Hematopoietic multipotent progenitor cell (in vitro differentiated cells): ENCODE data around the gene MFF. TPM values are rescaled to one million over a fixed set of nuclear protein-coding genes. Genes with fewer than 3 reads are reported as not detected.
"Not testable (repeated sequence)": the region's sequence is repeated elsewhere in the genome, so short reads cannot be mapped to it uniquely, and the experiment has no call there.

Experiments used
- DNase-seq, 3 donors: peaks; one replicate each; pipeline ENCODE4 v3.0.0-alpha.2; 2011 to 2015; ENCODE audit warnings: low read depth in 2 of 3, low spot score in 2 of 3
- total RNA-seq: library from RNA; depleted of rRNA; stranded (reverse); fragments of >200 nt; gene quantifications from one replicate; pipeline ENCODE4 v1.2.3, GENCODE V29; 2012

The MFF gene
- total RNA-seq, 1 donor: 34.2 TPM

DNA sequence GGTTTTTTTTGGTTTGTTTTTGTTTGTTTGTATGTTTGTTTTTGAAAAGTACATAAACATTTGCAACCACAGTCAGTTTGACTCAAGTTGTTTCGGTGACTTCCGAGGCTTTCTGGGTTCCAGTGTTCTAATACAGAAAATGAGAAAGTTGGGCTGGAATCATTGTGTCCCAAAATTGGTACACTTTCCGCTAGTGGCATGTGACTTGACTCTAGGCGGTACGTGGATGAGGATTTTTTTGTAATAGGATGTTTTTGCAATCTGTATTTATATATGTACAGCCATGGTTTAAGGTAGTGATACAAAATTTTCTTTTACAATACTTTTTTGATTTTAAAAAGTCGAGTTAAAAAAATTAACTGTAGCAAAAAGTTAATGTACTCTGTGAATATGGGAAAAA, 1.7 kb downstream of the MFF start:
- DNase-seq: no peak

DNA sequence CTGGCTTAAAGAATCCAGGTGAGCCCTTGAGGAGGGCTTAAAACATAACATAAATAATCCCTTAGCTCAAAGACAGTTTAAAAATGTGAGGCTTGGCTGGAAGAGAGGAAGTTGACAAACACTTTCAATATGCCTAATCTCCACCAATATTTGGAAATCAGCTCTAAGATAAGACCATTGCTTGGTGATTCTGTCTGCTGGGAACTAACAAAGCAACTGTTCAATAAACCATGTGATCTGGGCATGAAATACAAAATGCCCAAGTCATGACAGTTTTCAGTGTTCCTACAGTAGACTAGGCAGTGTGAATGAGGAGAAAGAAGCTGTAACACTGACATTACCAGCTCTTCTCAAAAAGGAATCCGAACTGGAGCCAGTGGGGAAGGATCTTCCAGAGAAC, 10.7 kb downstream of the MFF start:
- DNase-seq: no peak

DNA sequence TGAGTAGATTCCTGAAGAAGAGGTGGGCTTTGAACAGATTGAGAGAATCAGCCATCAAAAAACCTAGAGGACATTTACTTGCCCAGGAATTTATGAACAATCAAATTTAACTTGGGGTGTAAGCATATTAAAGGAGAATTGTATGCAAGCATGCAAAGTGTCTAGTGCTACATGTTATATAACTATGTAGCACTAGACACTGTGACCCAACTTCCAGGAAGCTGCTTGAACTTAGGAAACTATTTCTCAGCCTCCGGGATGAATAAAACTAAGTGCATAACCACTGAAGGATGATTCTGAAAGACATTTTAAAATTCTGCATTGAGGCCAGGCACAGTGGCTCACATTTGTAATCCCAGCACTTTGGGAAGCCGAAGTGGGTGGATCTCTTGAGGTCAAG, 12.4 kb downstream of the MFF start:
- no peak for DNase-seq

DNA sequence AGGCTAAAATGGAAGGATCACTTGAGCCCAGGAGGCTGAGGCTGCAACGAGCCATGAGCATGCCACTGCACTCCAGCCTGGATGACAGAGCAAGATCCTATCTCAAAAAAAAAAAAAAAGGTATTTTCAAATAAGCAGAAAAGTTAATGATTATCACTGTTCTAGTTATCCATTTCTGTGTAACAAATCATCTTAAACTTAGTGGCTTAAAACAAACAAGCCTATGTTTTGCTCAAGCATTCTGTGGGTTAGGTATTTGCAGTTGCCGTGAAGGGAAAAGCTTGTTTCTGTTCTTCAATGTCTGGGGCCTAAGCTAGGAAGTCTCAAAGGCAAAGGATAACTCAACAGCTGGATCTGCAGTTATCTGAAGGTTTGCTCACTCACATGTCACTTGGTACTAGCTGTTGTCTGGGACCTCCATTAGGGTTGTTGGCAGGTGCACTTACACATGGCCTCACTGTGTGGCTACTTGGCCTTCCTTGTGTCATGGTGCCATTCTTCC, 14.1 kb downstream of the MFF start:
- DNase-seq: no peak

DNA sequence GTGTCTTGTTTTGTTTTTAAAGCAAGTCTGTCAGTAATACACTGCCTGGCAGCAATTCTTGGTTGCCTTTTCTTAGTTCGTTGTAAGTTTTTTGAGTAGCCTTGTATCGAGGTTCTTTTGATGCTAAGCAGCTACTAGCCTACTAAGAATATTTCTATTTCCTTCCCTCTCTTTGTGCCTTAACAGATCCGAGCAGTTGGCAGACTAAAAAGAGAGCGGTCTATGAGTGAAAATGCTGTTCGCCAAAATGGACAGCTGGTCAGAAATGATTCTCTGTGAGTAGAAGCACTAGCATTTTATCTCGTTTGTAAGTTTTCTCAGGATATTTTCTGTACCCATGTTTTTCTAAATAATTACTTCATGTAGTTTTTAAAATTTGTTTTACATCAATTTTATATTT, 15.1 kb downstream of the MFF start:
- no peak for DNase-seq

DNA sequence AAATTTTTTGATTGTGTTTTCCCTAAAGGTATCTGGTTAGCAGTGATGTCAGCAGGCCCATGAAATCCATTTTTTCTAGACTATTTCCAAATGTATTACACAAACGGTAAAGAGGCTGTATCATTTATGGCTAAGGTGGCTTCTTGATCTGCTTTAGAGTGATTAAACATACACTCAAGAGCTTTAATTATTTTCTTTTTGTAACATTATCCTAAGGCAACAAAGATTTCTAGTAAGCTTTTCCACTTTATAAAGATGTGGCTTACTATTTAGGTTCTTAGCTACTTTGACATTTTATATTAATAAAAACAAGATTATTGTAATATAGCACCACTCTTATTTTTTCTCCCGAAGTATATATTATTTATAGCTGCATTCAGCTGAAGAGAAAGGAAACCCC, 16.5 kb downstream of the MFF start:
- DNase-seq: no peak

DNA sequence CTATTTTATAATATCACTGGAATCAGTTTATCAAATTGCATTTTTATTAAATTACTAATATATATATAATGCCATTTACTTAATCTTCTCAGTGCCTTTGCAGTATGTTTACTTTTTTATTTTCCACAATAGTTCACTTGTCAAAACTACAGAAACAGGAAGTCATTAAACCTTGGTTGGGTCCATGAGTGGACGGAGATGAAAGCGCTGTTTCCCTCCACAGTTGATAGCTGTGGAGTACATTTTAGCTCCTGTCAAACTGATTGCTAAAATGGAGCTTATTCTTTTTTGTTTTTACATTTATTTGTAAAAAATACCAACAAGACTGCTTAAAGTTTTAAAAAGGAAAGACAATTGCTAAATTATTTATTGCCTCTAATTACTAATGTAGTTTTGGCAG, 19.2 kb downstream of the MFF start:
- DNase-seq: no peak

DNA sequence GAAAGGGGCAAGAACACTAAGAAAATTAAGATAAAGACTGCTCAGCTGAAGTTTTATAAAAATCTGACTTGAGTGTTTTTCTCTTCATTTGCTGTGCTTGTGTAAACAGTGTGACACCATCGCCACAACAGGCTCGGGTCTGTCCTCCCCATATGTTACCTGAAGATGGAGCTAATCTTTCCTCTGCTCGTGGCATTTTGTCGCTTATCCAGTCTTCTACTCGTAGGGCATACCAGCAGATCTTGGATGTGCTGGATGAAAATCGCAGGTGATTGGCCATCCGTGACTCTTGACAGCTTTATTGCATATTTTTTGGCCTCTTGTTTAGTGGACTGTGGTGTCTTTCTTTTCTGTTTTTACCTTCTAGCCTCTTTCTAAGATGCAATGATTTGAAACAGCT, 22.1 kb downstream of the MFF start:
- DNase-seq: no peak

DNA sequence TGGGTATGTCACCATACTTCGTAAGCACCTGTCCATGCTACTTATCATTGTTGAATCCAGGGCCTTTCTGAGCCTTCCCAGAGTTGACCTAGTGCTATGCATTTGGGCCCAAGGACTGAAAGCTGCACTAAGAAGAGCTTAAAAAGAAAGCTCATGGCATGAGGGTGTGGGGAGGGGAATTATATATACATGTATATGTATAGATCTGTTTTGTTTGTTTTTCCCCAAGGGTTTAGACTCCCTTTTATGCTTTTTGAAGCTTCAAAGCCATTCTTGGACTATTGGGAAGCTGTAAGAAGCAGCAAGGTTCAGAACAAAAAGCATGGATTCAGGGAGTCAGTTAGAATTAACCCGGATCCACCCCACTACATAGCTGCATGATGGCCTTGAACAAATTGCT, 23.3 kb downstream of the MFF start:
- DNase-seq: no peak

DNA sequence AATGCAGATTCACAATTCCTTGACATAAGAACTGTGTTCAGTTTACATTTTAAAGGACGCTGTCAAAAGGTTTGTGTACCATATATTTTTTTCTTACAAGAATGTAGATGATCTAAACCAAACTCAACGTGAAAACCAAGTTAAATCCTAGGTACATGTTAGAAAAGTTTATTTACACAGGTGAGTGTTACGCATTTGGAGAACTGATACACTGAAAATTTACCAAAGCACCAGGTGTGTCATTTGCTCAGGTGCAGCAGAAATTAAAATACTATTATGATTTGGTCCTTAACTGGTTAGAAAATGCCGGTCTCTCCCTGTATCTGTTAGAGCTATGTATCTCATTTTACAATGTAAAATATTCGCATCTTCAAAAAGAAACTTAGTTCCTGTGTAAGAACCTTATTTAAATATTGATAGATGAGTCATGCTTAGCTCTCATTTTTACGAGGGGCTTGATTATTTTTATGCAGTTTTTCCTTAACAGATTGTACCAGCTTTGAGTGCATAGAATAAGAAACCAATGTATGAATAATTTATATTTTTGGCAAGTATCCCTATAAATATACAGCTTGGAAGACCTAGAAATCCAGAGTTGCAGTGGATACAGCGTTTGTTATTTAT, 25.1 kb downstream of the MFF start:
- DNase-seq: no peak

DNA sequence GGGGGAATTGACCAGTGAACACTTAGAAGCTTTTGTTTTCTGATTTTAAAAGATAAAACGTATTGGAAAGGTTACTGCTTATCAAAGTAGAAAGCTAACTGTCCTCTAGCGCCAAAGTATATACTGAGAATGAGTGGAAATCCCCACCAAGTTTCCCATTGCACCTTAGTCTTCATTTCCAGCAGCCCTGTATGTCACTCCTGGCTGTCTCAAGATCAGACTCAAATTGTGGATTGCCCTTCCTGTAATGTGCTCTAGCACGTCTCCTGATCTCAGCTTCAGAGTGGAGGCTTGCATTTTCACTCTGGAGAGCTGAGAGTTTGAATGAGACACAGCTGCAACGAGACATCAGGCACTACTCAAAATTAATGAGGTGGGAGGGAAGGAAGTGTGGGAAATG, 26.6 kb downstream of the MFF start:
- no peak for DNase-seq

DNA sequence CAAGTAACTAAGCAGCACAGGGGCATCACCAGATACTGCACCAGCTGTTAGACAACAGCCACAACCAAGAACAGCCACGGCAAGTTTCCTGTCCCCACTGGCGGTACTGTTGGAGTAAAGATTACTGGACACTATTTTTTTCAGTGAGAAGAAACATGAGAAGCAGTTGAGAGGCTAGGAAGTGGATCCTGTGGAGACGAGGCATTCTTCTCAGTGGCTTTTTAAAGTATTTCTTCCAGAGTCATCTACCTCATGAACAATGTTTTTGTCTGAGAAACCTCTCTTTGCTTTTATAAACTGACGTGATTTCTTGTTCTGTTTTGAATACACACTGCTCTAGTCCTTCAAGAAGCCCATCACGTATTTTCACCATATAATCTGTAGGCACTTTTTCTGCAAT, 35.3 kb downstream of the MFF start:
- DNase-seq: no peak

DNA sequence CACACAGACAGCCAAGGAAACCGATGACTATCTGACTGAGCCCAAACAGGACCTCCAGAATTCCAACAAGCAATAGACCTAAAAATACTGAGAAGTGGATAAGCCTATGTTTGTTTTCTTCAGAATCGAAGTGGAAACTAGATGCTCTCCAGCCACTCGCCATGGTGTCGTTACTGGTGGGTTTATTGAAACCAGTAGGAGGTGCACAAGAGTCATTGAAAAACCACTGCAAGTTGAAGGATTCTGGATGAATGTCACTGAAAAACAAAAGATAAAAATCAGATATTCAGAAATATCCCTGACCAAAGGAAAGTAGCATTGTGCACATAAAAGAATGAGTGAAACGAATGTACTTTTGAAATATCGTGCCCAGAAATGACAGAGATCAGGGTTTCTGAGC, 38.7 kb downstream of the MFF start:
- peak in 2 of 3 donors; percentile 1 to 20 for DNase-seq

DNA sequence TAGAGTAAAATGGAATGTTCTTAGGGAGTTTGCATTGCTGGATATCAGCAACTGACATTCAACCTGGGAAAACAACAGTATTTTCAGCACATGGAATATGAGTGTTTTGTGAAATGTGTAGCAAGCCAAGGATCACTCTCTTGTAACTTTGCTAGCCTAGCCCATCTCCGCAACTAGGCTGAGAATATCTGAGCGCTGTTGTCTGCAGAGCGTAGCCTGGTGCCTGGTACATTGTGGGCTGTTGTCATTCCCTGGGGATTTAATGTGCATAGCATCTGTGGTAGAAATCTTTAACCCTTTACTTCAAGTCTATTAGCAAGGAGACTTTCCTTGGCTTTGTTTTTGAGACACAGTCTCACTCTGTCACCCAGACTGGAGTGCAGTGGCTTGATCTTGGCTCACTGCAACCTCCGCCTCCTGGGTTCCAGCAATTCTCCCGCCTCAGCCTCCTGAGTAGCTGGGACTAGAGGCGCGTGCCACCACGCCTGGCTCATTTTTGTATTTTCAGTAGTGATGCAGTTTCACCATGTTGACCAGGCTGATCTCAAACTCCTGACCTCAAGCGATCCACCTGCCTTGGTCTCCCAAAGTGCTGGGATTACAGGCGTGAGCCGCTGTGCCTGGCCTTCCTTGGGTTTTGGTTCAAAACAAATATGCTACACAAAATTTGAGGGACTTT, 39.7 kb downstream of the MFF start:
- DNase-seq: not testable (repeated sequence)

DNA sequence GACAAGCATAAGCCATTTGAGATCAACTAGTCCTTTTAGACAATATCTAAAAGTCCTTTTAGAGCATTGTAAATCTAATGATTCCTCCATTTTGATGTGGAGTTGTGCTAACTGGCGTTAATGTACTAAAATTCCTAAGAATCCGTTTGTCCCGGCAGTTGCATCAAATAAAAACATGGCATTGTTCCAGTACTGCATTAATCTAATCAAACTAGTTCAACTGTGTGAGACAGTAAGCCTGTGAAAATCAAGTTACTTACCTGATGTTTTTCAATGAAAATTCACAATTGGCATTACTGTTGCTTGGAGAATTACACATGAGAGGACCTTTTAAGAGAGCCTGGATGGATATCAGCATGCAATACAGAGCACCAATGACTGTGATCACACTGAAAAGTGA, 40.8 kb downstream of the MFF start:
- no peak for DNase-seq

DNA sequence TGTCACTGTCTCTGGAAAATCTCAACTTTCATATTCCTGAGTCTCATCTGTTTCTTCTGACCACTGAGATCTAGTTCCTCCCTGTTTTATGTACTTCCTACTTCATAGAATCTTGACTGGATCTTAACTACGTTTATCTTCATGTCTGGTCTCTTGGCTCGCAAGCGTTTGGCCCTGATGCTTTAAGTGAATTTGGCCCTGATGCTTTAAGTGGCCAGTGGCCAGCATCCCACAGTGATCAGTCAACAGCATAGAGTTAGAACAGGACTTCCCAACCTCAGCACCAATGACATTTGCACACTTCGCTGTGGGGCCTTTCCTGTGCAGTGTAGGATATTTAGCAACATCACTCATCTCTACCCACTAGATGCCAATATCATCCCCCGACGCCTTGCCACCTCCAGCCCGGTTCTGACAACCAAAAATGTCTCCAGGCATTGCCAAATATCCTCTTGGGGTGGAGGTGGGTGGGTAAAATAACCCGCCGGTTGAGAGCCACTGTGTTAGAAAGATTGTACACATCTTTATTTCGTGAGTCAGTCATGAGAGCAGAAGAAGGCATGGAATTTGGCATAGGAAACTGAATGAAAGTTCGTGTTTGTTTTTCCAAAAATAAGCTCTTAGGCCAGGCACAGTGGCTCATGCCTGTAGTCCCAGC, 41.8 kb downstream of the MFF start:
- no peak for DNase-seq

DNA sequence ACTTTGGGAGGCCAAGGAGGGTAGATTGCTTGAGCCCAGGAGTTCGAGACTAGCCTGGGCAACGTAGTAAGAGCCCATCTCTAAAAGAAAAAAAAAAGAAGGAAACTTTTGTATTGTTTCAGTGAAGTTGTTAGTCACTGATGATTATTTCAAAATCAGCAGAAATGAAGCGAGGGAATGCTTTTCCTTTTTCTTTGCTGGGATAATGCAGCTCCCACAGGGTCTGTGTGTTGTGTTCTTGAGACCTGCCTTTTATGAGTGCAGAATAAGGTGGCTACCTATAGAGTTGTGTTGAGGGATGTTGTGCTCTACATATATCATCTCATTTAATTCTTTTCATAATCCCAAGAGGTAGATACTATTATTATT, 42.4 kb downstream of the MFF start:
- no peak for DNase-seq

DNA sequence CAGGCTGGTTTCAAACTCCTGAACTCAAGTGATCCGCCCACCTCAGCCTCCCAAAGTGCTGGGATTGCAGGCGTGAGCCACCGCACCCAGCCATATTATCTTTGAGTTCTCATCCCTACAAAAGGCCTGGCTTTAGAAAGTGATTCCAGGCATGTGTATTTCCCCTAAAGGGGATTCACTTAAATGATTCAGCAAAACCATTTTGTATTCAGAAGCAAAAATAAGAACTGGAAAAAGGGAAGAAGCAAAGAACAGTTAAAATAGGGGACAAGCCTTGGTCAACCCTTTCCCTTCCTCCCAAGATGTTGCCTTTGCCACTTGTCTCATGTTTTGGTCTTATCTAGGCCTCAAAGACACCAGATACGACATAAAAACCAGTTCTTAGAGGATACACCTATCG, 43.5 kb downstream of the MFF start:
- DNase-seq: no peak

DNA sequence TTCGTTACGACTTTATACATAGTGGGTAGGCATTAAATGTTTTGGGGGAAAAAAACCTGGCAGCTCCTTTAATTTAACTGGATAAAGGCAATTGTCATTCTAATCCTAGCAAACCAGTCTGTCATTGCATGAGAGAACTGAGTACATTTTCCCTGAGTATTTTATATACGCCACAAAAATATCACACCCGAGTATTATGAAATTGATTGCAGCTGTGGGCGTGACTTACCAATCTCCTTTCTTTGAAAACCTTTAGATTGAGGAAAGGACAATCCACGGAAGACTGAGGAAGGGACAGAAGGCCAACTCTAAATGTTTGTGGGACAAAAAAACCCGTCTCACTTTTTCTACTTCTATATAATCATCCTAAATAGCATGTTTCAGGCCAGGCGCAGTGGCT, 45.0 kb downstream of the MFF start:
- DNase-seq: no peak

DNA sequence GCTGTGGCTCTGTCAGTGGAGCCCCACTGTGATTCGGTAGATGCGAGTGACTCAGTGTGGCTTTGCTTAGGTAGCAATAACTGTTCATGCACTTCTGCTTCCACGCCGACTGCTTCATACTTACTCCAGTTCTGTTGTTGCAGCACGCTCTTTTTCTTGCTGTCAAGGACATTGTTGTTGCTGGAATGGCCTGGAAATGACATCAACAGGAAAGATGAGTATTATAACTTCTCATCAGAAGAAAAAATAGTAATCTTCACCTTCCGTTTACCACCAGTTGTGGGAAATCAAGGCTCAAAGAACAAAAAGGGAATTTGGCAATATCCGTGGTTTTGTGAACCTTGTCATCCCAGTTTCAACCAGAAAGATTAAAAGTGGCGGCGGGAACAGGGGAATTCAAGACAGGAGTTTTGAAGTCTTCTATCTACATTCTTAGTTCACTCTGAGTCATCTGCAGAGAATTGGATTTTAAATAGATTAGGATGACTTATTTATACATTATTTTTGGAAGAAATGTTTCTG, 45.8 kb downstream of the MFF start:
- peak in 1 of 3 donors; percentile 10 for DNase-seq

DNA sequence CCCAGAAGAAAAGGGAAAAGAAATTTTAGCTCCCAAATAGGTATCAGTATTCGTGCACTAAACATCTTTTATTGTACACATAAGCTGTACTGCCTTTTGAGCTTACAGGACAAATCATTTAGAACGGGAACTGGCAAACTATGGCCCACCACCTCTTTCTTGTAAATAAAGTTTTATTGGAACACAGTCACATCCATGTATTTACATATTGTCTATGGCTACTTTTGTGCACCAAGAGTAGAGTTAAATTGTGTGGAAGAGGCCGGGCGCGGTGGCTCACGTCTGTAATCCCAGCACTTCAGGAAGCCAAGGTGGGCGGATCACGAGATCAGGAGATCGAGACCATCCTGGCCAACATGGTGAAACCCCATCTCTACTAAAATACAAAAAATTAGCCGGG, 48.3 kb downstream of the MFF start:
- DNase-seq: no peak

DNA sequence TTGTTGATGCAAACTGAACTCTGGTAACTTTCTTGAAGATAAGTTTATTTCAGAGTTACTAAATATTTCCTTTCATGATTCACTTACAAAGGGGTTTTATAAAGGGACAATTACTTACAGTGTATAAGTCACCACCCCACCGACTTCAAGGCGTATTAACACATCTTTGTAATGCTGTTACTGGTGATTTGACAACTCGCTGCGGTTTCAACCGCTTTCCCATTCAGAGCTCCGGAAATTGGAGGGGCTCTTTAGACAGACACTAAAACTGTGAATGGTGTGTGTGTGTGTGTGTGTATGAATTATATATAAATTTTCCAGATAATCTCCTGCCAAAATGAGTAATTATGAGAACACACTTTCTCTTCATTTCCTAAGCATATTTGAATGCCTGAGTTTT, 49.1 kb downstream of the MFF start:
- peak in 1 of 3 donors; percentile 46 for DNase-seq
